Neural cell (in vitro differentiated cells): ENCODE data around the gene IQSEC1. TPM values are rescaled to one million over a fixed set of nuclear protein-coding genes. Genes with fewer than 3 reads are reported as not detected.

Experiments used
- H2AFZ ChIP-seq: fragments of 200-600, 300-800 bp; sonication (generic), shearing (Covaris generic); 2 replicates; pipeline ENCODE4 v1.6.0; 2014; ENCODE audit warnings: low read depth, mild to moderate bottlenecking, antibody characterized with exemption, low read length, moderate library complexity
- H3F3A ChIP-seq: fragments of 200-600 bp; shearing (Covaris generic); 2 replicates; pipeline ENCODE4 v1.6.1; 2016; ENCODE audit warnings: mild to moderate bottlenecking, moderate library complexity, mixed read lengths, antibody characterized with exemption, low read length; ENCODE audit not compliant: insufficient read depth, poor library complexity, severe bottlenecking
- H3K27ac ChIP-seq: fragments of 200-600, 300-800 bp; sonication (generic), shearing (Covaris generic); 2 replicates; pipeline ENCODE4 v1.5.1; 2014; ENCODE audit warnings: mild to moderate bottlenecking, low read length, moderate library complexity
- H3K27me3 ChIP-seq: fragments of 300-800, 200-600 bp; sonication (generic), shearing (Covaris generic); 2 replicates; pipeline ENCODE4 v1.6.0; 2014; ENCODE audit warnings: mild to moderate bottlenecking, low read depth, low read length, moderate library complexity; ENCODE audit not compliant: insufficient read depth
- H3K36me3 ChIP-seq: fragments of 300-800, 200-600 bp; sonication (generic), shearing (Covaris generic); 2 replicates; pipeline ENCODE4 v1.5.1; 2014; ENCODE audit warnings: mild to moderate bottlenecking, antibody characterized with exemption, low read length, moderate library complexity; ENCODE audit not compliant: insufficient read depth
- H3K4me2 ChIP-seq: fragments of 300-800, 200-600 bp; sonication (generic), shearing (Covaris generic); 2 replicates; pipeline ENCODE4 v1.6.0; 2014; ENCODE audit warnings: mild to moderate bottlenecking, low read length
- H3K4me3 ChIP-seq: fragments of 300-800, 200-600 bp; sonication (generic), shearing (Covaris generic); 2 replicates; pipeline ENCODE4 v1.5.1; 2014; ENCODE audit warnings: mild to moderate bottlenecking, low read length, moderate library complexity
- H3K79me2 ChIP-seq: fragments of 200-600 bp; shearing (Covaris generic); replicated peaks from 2 replicates; pipeline ENCODE4 v1.6.0; 2014; ENCODE audit warnings: mild to moderate bottlenecking, low read length, moderate library complexity; ENCODE audit not compliant: insufficient read depth
- H3K9ac ChIP-seq: fragments of 300-800, 200-600 bp; sonication (generic), shearing (Covaris generic); 2 replicates; pipeline ENCODE4 v1.6.1; 2016; ENCODE audit warnings: mild to moderate bottlenecking, low read length, mixed read lengths
- H3K9me2 ChIP-seq: fragments of 200-600 bp; shearing (Covaris generic); 2 replicates; pipeline ENCODE4 v1.6.1; 2016; ENCODE audit warnings: mild to moderate bottlenecking, low read length, mixed read lengths; ENCODE audit not compliant: insufficient read depth
- H3K9me3 ChIP-seq: fragments of 200-600, 300-800 bp; sonication (generic), shearing (Covaris generic); 2 replicates; pipeline ENCODE4 v1.6.1; 2016; ENCODE audit warnings: mild to moderate bottlenecking, mixed run types, low read length, moderate library complexity, mixed read lengths
- H4K20me1 ChIP-seq: fragments of 200-600 bp; shearing (Covaris generic); 2 replicates; pipeline ENCODE4 v1.6.1; 2016; ENCODE audit warnings: mild to moderate bottlenecking, mixed run types; ENCODE audit not compliant: insufficient read depth
- EP300 ChIP-seq: fragments of 450-650 bp; conservative IDR thresholded peaks from 2 replicates; pipeline ENCODE4 v1.6.1; 2014; ENCODE audit warnings: antibody characterized with exemption, mild to moderate bottlenecking, moderate library complexity; ENCODE audit not compliant: poor library complexity, severe bottlenecking
- EZH2 ChIP-seq: fragments of 200-600, 300-800 bp; shearing (Covaris generic), sonication (generic); IDR thresholded peaks from 2 replicates; pipeline ENCODE4 v1.6.1; 2014; ENCODE audit warnings: antibody characterized with exemption, low read length, borderline replicate concordance, mild to moderate bottlenecking; ENCODE audit not compliant: insufficient read depth, poor library complexity, severe bottlenecking
- MXI1 ChIP-seq: fragments of 450-650 bp; conservative IDR thresholded peaks from 2 replicates; pipeline ENCODE4 v1.6.1; 2014; ENCODE audit warnings: antibody characterized with exemption, mild to moderate bottlenecking; ENCODE audit not compliant: poor library complexity, severe bottlenecking
- POLR2AphosphoS5 ChIP-seq: IDR thresholded peaks from 2 replicates; pipeline ENCODE4 v1.6.1; 2012
- RAD21 ChIP-seq: fragments of 450-650 bp; conservative IDR thresholded peaks from 2 replicates; pipeline ENCODE4 v1.6.1; 2014; ENCODE audit warnings: antibody characterized with exemption, mild to moderate bottlenecking, moderate library complexity
- SMC3 ChIP-seq: fragments of 450-650 bp; conservative IDR thresholded peaks from 2 replicates; pipeline ENCODE4 v1.6.1; 2014; ENCODE audit warnings: antibody characterized with exemption, mild to moderate bottlenecking, moderate library complexity; ENCODE audit not compliant: poor library complexity
- TAF1 ChIP-seq: IDR thresholded peaks from 2 replicates; pipeline ENCODE4 v1.6.1; 2012; ENCODE audit warnings: low read depth
- polyA plus RNA-seq: library from polyadenylated mRNA; depleted of rRNA; stranded (reverse); fragments of >200 nt; gene quantifications from 2 replicates; pipeline ENCODE4 v1.2.3, GENCODE V29; 2014
- TF ChIP-seq, protein P1 (sequence below): IDR thresholded peaks from 2 replicates; pipeline ENCODE4 v1.6.1; 2012; ENCODE audit warnings: borderline replicate concordance
- TF ChIP-seq, protein P2 (sequence below): fragments of 450-650 bp; IDR thresholded peaks from 2 replicates; pipeline ENCODE4 v1.5.1; 2014; ENCODE audit warnings: antibody characterized with exemption, mild to moderate bottlenecking, moderate library complexity; ENCODE audit not compliant: poor library complexity, severe bottlenecking

Gene IQSEC1
- polyA plus RNA-seq, 1 donor from 2014 or later = 6.0 TPM

DNA sequence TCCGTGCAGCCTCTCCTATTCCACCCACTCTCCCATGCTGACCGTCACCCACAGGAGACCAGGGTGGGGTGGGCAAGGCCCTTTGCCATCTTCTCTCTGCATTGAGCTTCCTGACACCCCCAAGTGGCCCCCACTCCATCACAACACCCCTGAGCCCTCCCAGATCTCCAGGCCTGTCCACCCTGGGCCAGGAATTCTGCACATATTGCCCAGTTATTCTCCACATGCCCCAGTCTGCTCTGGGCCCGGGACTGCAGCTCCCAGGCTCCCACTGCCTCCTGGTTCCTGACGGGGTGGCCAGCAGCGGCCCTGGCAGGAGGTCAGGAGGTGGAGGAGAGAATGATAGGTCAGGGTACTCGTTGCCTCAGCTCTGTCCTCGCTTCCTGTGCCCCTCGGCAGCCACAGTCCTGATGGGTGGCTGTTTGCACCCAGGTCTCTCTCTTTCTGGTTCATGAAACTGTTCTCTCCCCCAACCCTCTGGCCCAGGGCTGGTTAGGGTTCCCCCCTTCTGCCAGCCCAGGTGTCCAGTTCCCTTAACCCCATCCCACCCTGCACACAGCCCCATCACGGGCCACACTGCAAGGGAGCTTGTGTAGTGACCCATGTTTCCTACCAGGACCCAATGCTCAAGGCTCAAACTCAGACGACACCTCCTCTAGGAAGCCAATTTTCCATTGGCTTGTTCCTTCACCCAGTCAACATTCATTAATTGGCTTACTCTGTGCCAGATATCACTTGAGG is 47.3 kb downstream of the IQSEC1 start:
- no peak overlapping the region for H3K27ac ChIP-seq
- no peak overlapping the region for H3K4me3 ChIP-seq
- no peaks in the 10 kb centered on the region for H4K20me1 ChIP-seq
- H3K4me2 ChIP-seq = no peak overlapping the region
- H3K36me3 ChIP-seq = no peaks in the 10 kb centered on the region
- no peak overlapping the region for H3K9ac ChIP-seq
- no peaks in the 10 kb centered on the region for H3K9me3 ChIP-seq
- no peak overlapping the region for H2AFZ ChIP-seq
- TF ChIP-seq MXI1 (no peak), EZH2 (no peak), SMC3 (no peak), RAD21 (no peak), EP300 (no peak), POLR2AphosphoS5 (no peak), TAF1 (no peak)
- TF ChIP-seq, protein P1, sequence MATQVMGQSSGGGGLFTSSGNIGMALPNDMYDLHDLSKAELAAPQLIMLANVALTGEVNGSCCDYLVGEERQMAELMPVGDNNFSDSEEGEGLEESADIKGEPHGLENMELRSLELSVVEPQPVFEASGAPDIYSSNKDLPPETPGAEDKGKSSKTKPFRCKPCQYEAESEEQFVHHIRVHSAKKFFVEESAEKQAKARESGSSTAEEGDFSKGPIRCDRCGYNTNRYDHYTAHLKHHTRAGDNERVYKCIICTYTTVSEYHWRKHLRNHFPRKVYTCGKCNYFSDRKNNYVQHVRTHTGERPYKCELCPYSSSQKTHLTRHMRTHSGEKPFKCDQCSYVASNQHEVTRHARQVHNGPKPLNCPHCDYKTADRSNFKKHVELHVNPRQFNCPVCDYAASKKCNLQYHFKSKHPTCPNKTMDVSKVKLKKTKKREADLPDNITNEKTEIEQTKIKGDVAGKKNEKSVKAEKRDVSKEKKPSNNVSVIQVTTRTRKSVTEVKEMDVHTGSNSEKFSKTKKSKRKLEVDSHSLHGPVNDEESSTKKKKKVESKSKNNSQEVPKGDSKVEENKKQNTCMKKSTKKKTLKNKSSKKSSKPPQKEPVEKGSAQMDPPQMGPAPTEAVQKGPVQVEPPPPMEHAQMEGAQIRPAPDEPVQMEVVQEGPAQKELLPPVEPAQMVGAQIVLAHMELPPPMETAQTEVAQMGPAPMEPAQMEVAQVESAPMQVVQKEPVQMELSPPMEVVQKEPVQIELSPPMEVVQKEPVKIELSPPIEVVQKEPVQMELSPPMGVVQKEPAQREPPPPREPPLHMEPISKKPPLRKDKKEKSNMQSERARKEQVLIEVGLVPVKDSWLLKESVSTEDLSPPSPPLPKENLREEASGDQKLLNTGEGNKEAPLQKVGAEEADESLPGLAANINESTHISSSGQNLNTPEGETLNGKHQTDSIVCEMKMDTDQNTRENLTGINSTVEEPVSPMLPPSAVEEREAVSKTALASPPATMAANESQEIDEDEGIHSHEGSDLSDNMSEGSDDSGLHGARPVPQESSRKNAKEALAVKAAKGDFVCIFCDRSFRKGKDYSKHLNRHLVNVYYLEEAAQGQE = no peak
- TF ChIP-seq, protein P2, sequence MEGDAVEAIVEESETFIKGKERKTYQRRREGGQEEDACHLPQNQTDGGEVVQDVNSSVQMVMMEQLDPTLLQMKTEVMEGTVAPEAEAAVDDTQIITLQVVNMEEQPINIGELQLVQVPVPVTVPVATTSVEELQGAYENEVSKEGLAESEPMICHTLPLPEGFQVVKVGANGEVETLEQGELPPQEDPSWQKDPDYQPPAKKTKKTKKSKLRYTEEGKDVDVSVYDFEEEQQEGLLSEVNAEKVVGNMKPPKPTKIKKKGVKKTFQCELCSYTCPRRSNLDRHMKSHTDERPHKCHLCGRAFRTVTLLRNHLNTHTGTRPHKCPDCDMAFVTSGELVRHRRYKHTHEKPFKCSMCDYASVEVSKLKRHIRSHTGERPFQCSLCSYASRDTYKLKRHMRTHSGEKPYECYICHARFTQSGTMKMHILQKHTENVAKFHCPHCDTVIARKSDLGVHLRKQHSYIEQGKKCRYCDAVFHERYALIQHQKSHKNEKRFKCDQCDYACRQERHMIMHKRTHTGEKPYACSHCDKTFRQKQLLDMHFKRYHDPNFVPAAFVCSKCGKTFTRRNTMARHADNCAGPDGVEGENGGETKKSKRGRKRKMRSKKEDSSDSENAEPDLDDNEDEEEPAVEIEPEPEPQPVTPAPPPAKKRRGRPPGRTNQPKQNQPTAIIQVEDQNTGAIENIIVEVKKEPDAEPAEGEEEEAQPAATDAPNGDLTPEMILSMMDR = no peak
- H3K79me2 ChIP-seq = no peaks in the 10 kb centered on the region
- H3F3A ChIP-seq = no peaks in the 10 kb centered on the region
- no peaks in the 10 kb centered on the region for H3K27me3 ChIP-seq
- no peaks in the 10 kb centered on the region for H3K9me2 ChIP-seq

DNA sequence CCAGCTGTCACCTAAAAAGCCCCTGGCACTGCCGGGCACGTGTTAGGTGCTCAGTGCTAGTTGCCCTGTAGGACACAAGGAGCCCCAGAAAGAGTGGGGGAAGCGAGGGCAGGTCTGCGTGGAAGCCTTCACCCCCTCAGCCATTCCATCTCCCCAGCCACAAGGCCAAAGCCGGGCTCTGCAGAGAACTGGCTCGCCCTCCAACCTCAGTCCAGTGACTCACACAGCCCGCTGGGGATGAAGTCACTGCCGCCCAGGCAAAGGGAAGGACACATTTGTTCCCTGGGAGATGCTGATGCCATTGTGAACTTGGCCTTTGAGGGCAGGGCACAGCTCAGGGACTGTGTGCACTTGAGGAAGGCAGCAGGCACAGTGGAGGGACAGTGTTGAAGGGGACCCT is 48.1 kb downstream of the IQSEC1 start:
- Histone ChIP-seq H4K20me1 (no peaks in the 10 kb centered on the region), H3K9ac (no peak overlapping the region), H3K27me3 (no peaks in the 10 kb centered on the region), H3K79me2 (no peaks in the 10 kb centered on the region), H3K4me3 (no peak overlapping the region), H2AFZ (no peak overlapping the region), H3K4me2 (no peak overlapping the region), H3K27ac (no peak overlapping the region), H3K9me2 (no peaks in the 10 kb centered on the region), H3K36me3 (no peaks in the 10 kb centered on the region), H3F3A (no peaks in the 10 kb centered on the region), H3K9me3 (no peaks in the 10 kb centered on the region)
- TF ChIP-seq EZH2 = no peak
- TF ChIP-seq POLR2AphosphoS5 = no peak
- no peak for TF ChIP-seq RAD21
- no peak for TF ChIP-seq EP300
- TF ChIP-seq SMC3 = no peak
- TF ChIP-seq MXI1 = no peak
- no peak for TF ChIP-seq TAF1
- TF ChIP-seq, protein P1 = no peak
- TF ChIP-seq, protein P2 = no peak
